ENCODE measurements around the gene GRM7. TPM values are rescaled to one million over a fixed set of nuclear protein-coding genes. Genes with fewer than 3 reads are reported as not detected.

The GRM7 gene
- total RNA-seq, 1 experiment from 2014 or later: not detected

GRCh38 chr3:7546253-7546652 is 685.3 kb downstream of the GRM7 start:
- no peaks in the 10 kb centered on the region for H4K20me1 ChIP-seq (ENCODE audit: insufficient read depth)
- H3K9ac ChIP-seq (ENCODE audit: low read length): no peak overlapping the region
- ChIA-PET CTCF (no interaction called here), POLR2A (no interaction called here), RAD21 (ENCODE audit: low non-redundant PET in 1 of 2, low total read pairs in 2 of 2, uncharacterized antibody in 2 of 2, unreplicated experiment in 2 of 2) (no interaction called here)
- ATAC-seq (peak; percentile 73), DNase-seq (ENCODE audit: low read depth, low spot score) (peak; percentile 26)
- BruUV-seq (replicated peaks): no TSS peak
- no peaks in the 10 kb centered on the region for H3K27me3 ChIP-seq (ENCODE audit: insufficient read depth, low read length)
- H2AFZ ChIP-seq (ENCODE audit: low read depth, low read length, poor library complexity, severe bottlenecking): no peak overlapping the region
- no peaks in the 10 kb centered on the region for H3K79me2 ChIP-seq (ENCODE audit: insufficient read depth, low read length)
- no peaks in the 10 kb centered on the region; the same call in 1 of the 2 replicates for H3K9me2 ChIP-seq (ENCODE audit: insufficient read depth)
- no peak overlapping the region for H3K4me2 ChIP-seq (ENCODE audit: low read length)
- H3K27ac ChIP-seq (ENCODE audit: low read depth, low read length): no peak overlapping the region
- TF ChIP-seq CEBPB (IDR thresholded peaks at IDR 0.05; ENCODE audit: low read depth) (no peak), RAD21 (IDR thresholded peaks at IDR 0.05; ENCODE audit: low read depth) (peak; percentile 60), CTCF (IDR thresholded peaks at IDR 0.05 in 2 of 3, conservative IDR thresholded peaks at IDR 0.05 in 1 of 3; ENCODE audit: borderline replicate concordance in 1 of 3, insufficient read depth in 1 of 3, low read depth in 2 of 3, low read length in 2 of 3) (peak in 2 of 3 experiments; percentile 21 to 29; a peak in 1 of 6 replicates), ZBTB33 (IDR thresholded peaks at IDR 0.05; ENCODE audit: extremely low read depth, insufficient replicate concordance, low read length) (no peak)
- H3K9me3 ChIP-seq (ENCODE audit: control insufficient read depth in 1 of 2, insufficient read depth in 1 of 2, low read depth in 1 of 2, low read length in 2 of 2): no peaks in the 10 kb centered on the region
- H3K4me3 ChIP-seq (replicated peaks in 1 of 2; ENCODE audit: low read depth in 1 of 2, low read length in 2 of 2): no peak overlapping the region
- H3K36me3 ChIP-seq (ENCODE audit: control insufficient read depth in 1 of 2, insufficient read depth in 2 of 2, low read length in 2 of 2): no peaks in the 10 kb centered on the region
- intact Hi-C loops (cut with micrococcal nuclease): no loop called here
- no peaks in the 10 kb centered on the region for H3K4me1 ChIP-seq (ENCODE audit: control insufficient read depth in 1 of 2, insufficient read depth in 2 of 2, low read length in 2 of 2)

- POLR2A ChIA-PET: no interaction called here
- no peak for DNase-seq (ENCODE audit: low read depth, low spot score)
- Histone ChIP-seq H4K20me1 (ENCODE audit: insufficient read depth) (no peaks in the 10 kb centered on the region), H3K79me2 (ENCODE audit: insufficient read depth, low read length) (no peaks in the 10 kb centered on the region), H3K27ac (ENCODE audit: low read depth, low read length) (no peak overlapping the region), H3K4me3 (replicated peaks in 1 of 2; ENCODE audit: low read depth in 1 of 2, low read length in 2 of 2) (no peak overlapping the region), H3K9me3 (ENCODE audit: control insufficient read depth in 1 of 2, insufficient read depth in 1 of 2, low read depth in 1 of 2, low read length in 2 of 2) (no peaks in the 10 kb centered on the region), H2AFZ (ENCODE audit: low read depth, low read length, poor library complexity, severe bottlenecking) (no peak overlapping the region), H3K36me3 (ENCODE audit: control insufficient read depth in 1 of 2, insufficient read depth in 2 of 2, low read length in 2 of 2) (no peaks in the 10 kb centered on the region), H3K27me3 (ENCODE audit: insufficient read depth, low read length) (no peaks in the 10 kb centered on the region), H3K4me1 (ENCODE audit: control insufficient read depth in 1 of 2, insufficient read depth in 2 of 2, low read length in 2 of 2) (no peaks in the 10 kb centered on the region), H3K4me2 (ENCODE audit: low read length) (no peak overlapping the region), H3K9me2 (ENCODE audit: insufficient read depth) (no peaks in the 10 kb centered on the region; the same call in 1 of the 2 replicates), H3K9ac (ENCODE audit: low read length) (no peak overlapping the region)
- RAD21 ChIA-PET (ENCODE audit: low non-redundant PET in 1 of 2, low total read pairs in 2 of 2, uncharacterized antibody in 2 of 2, unreplicated experiment in 2 of 2): no interaction called here
- BruUV-seq (replicated peaks): no TSS peak
- intact Hi-C loops (cut with micrococcal nuclease): no loop called here
- CTCF ChIA-PET: no interaction called here
- no peak for ATAC-seq
- TF ChIP-seq ZNF274 (IDR thresholded peaks at IDR 0.05; ENCODE audit: low read depth, low read length): no peak
- no peak for TF ChIP-seq SIN3A (IDR thresholded peaks at IDR 0.05; ENCODE audit: low read depth)
- no peak for TF ChIP-seq ZBTB33 (IDR thresholded peaks at IDR 0.05; ENCODE audit: extremely low read depth, insufficient replicate concordance, low read length)
- no peak for TF ChIP-seq EZH2phosphoT487 (IDR thresholded peaks at IDR 0.05; ENCODE audit: borderline replicate concordance)
- TF ChIP-seq ZFX (IDR thresholded peaks at IDR 0.05): no peak
- TF ChIP-seq SP1 (IDR thresholded peaks at IDR 0.05; ENCODE audit: low read depth): no peak
- TF ChIP-seq POLR2AphosphoS5 (IDR thresholded peaks at IDR 0.05; ENCODE audit: low read depth, low read length): no peak
- no peak for TF ChIP-seq FOSL1 (IDR thresholded peaks at IDR 0.05; ENCODE audit: low read depth)
- no peak for TF ChIP-seq ELF1 (IDR thresholded peaks at IDR 0.05; ENCODE audit: borderline replicate concordance, low read depth)
- no peak for TF ChIP-seq RAD21 (IDR thresholded peaks at IDR 0.05; ENCODE audit: low read depth)
- TF ChIP-seq MAX (IDR thresholded peaks at IDR 0.05): no peak
- no peak for TF ChIP-seq POLR2A (IDR thresholded peaks at IDR 0.05; ENCODE audit: borderline replicate concordance, extremely low read depth, insufficient read depth, insufficient read length)
Measured at GRCh38 chr3:7547826-7548225, 686.9 kb downstream of the GRM7 start.
